Right renal pelvis (tissue), 4 donors: ENCODE measurements around the gene SPACA9. TPM values are rescaled to one million over a fixed set of nuclear protein-coding genes. Genes with fewer than 3 reads are reported as not detected.

ENCODE experiments used
- DNase-seq, 4 donors: peaks; one replicate each; pipeline ENCODE4 v3.0.0-alpha.2; 2013; ENCODE audit warnings: low read depth in 4 of 4, low spot score in 3 of 4, missing footprints in 1 of 4
- polyA plus RNA-seq, 4 donors: library from polyadenylated mRNA; unstranded; fragments of 120-200 nt; gene quantifications; one replicate each; pipeline ENCODE4 v1.2.1, GENCODE V29; 2013; ENCODE audit not compliant: insufficient read length in 4 of 4

Gene SPACA9
- polyA plus RNA-seq, 4 donors, result 8.7 to 10.8 (median 10.1) TPM

- no peak for DNase-seq
These were observed 9.5 kb downstream of the SPACA9 start for GRCh38 chr9:132888151-132888550.

DNA sequence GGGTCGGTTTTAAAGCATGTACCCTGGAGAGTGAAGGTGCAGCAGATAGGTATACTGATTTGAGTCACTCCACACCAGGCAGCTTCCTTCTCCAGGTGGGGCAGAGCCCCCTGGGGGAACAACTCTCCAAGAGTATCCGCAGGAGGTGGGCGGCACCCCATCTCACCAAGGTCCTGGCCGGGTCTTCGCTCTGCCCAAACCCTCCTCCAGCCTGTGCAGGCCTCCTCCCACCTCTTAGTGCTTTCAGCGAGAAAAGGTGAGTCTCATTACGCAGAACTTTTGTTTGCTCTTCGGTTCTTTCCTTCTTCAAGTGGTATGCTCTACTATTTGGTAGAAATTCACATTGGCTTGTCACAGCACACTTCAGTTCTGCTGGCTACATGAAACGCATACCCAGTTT lies 13.7 kb downstream of the SPACA9 start:
- no peak for DNase-seq

- no peak for DNase-seq
These were observed 15.6 kb downstream of the SPACA9 start for GRCh38 chr9:132894346-132894745.

GRCh38 chr9:132894862-132895835 lies 16.5 kb downstream of the SPACA9 start:
- DNase-seq, result no peak

DNA sequence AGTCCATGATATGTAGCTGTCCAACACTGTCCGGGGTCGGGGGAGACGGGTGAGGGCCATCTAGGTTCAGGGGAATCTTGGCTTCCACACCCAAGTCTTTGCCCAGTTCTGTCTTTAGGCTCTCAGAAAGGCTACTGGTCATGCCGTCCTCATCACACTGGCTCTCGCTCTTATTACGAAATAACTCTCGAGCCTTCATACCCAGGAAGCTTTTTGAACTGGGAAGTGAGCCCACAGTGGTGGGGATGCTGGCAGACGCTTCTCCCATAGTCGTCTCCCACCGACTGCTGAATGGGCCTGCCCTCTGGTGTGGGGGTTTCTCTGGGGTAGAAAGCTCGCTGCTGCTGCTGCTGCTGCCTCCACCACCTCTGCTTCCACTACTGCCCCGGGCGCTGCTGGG lies 17.6 kb downstream of the SPACA9 start:
- DNase-seq, result no peak

- no peak for DNase-seq
These were observed 18.2 kb downstream of the SPACA9 start for GRCh38 chr9:132896906-132897305.

DNA sequence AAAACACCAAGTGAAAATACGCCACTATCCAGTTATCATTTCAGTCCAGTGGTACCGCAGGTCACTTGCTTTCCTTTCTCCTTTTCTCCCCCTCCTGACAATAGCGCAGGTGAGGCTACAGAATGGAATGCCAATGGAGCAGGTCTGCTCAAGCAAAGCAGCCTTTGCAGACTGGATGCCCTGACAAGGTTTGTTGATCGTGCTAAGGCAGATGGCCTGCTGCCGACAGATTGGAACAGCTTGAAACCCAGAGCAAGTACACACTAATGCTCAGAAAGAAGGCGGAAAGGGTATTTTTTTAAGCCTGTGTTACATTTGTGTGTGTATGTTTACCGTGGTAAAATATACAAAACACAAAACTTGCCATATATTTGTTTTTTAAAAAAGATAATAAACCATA lies 19.4 kb downstream of the SPACA9 start:
- DNase-seq, result no peak

DNA sequence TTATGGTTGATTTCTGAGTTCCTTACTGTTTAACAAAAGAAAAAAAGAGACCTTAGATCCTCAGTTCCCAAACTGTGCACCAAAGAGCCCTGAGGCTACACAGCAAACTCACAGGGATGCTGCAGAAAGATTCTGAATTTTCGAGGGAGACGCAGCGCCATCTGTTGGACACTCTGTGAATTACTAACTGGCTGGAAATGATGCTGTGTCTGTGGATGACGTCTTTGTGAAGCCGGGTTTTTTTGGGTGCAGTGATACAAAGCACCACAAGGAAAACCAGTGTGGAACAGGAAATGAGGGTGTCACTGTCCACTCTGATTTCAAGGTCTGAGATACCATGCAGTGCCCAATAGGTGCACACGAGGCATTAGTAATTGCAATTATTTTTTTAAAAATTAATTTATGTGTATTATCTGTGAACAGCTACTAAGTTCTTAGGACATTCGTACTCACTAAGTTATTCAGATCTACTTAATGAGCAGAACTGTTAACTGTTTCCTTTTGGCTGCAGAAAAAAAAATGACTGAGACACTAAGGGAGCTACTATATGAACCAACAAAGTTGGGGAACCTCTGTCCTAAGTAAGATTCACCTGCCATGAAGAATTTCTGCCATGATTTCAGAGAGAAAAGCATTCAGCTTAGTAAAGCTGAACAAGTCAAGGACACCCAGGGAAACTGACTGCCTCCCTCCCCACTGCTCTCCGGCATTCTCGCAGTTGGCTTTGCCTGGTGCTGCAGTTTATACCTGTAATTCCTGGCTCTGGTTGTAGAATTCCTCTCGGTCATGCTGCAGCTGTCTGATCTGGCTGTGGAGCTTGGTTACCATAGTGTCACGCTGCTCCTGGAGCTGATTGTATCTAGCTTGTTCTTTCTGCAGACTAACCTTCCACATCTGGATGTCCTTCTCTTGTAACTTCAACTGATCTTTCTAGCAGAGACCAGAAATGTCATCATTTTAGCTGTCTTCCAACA lies 23.4 kb downstream of the SPACA9 start:
- DNase-seq, result peak in 3 of 4 donors; percentile 63 to 69 (median 64)

- no peak for DNase-seq
These were observed 25.1 kb downstream of the SPACA9 start for GRCh38 chr9:132903574-132904492.

GRCh38 chr9:132905726-132906125 lies 27.0 kb downstream of the SPACA9 start:
- no peak for DNase-seq

GRCh38 chr9:132908635-132909034 lies 29.9 kb downstream of the SPACA9 start:
- DNase-seq, result no peak

DNA sequence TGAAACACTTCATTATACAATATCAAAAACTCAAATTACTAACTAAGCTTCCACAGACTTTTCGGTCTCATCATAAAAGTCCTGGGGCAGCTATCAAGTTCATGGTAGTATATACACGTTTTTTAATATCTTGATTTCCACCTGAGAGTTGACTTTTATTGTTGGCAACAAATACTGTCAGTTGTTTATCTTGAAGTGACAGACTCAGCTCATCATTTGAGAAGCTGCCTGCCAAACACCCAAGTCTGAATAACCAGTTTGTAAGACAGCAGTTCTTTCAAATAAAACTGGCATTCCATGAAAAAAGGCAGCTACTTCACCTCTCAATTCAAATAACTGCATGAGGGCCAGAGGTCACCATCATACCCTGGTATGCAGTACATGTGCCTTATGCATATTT lies 30.6 kb downstream of the SPACA9 start:
- DNase-seq, result no peak

DNA sequence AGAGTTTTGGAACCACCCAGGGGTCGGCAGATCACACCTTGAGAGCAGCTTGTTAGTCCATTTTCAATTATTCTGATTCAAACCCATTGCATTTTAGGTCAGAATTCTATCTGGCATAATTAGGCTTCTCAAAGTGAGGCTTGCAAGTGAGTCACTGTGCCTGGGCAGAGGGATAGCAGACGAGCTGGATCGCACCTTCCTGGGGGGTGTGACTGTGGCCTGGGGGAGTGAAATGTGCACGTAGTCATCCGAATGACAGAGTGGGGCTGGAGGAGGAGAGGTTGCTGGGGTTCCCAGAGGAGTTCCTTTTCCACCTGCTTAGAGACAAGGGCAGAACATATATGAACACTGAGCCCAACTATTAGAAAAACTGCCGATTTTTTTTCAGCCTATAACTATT lies 31.7 kb downstream of the SPACA9 start:
- no peak for DNase-seq

DNA sequence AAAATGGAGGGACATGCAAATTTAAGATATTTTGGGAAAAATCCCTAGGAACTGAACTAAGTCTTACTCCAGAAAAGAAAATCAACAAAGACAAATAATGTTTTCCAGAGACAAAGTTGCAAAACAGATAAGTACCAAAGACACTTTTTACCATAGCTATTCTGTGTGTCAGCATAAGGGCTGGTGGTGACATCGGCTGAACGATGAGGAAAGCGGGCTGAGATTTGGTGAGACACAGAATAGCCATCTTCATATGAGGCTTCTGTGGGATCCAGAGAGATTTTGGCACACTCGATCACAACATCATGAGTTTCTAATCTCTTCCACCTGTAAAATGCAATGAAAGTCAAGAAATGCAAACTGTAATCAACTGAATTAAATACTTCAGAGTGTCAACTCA lies 33.4 kb downstream of the SPACA9 start:
- no peak for DNase-seq

GRCh38 chr9:132914924-132915323 lies 36.2 kb downstream of the SPACA9 start:
- DNase-seq, result no peak

- no peak for DNase-seq
These were observed 41.0 kb downstream of the SPACA9 start for GRCh38 chr9:132919614-132920268.

DNA sequence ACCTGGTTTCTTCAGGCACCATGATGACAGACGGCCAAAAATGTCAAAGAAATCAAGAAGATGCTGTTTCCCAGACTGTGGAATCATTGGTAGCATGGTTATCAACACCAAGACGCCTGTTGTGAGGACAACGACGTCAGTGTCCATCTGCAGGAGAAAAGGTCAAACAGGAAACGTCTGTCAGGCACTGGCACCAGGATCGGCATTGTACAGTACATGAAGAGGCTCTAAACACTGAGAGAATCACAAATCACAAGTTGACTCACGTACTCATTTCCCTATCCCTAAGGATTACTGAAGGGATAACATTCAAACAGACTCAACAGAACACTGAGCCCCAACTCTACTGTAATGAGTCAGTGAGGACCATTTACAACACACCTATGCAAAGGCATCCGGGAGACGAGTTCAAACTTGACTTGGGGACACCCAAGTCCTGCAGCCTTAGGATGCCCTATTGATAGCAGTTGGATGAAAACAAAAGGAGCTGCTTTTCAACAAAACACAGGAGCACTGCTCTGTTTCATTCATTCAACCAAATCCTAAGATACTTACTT lies 44.7 kb downstream of the SPACA9 start:
- no peak for DNase-seq

- DNase-seq, result no peak
These were observed 49.0 kb downstream of the SPACA9 start for GRCh38 chr9:132927704-132928103.

DNA sequence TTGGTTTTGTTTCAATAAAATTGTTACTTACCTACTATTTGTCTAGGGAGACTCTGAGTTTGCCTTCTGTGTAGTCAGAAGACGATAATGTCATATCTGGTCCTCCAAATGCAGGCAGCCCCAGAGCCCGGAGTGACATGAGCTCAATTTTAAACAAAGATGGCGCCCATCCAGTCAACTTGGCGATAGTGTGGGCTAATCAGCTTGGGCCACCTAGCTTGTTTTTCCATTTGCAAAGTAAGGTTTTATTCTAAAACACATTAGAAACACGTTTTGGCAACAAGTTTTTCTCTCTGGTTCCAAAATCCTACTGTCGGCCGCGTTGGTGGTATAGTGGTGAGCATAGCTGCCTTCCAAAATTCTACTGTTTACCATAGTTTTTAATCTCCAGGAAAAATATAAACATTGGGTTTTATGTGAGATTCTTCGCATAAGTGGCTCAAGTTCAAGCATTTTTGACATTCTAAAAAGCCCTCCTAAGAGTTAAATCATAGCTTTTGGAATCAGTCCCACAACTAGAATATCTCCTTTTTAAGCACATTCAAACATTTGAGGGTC lies 52.6 kb downstream of the SPACA9 start:
- no peak for DNase-seq
